Activated CD8-positive, alpha-beta T cell treated with anti-CD3 and anti-CD28 coated beads for 36 hours (primary cell): ENCODE results near the gene SPINK5. TPM values are rescaled to one million over a fixed set of nuclear protein-coding genes. Genes with fewer than 3 reads are reported as not detected.

Experiments
- ATAC-seq: fragments of 200-7000 bp; cut with Tn5 transposase; one replicate; pipeline ENCODE4 v1.10.0; 2021; ENCODE audit warnings: mild to moderate bottlenecking, moderate library complexity
- CTCF ChIA-PET: fragments of 350-600 bp; sonication (Branson Sonifier 250); formaldehyde crosslinking; loops from one replicate; lab custom pipeline; 2021; ENCODE audit warnings: antibody characterized with exemption; lab: Charles Lee
- POLR2A ChIA-PET: fragments of 350-600 bp; sonication (Branson Sonifier 250); formaldehyde crosslinking; loops from one replicate; lab custom pipeline; 2021; ENCODE audit warnings: antibody characterized with exemption; lab: Charles Lee
- DNase-seq: peaks from one replicate; pipeline ENCODE4 v3.0.0-alpha.2; 2020
- H3K27ac Mint-ChIP-seq: one replicate; pipeline ENCODE4 v1.8.0; 2021; ENCODE audit warnings: mild to moderate bottlenecking, mixed read lengths
- H3K27me3 Mint-ChIP-seq: one replicate; pipeline ENCODE4 v1.8.0; 2021; ENCODE audit warnings: mixed read lengths
- H3K36me3 Mint-ChIP-seq: one replicate; pipeline ENCODE4 v1.8.0; 2021; ENCODE audit warnings: low read depth, mixed read lengths
- H3K4me1 Mint-ChIP-seq: one replicate; pipeline ENCODE4 v1.8.0; 2021; ENCODE audit warnings: low read depth, mixed read lengths
- H3K4me3 Mint-ChIP-seq: one replicate; pipeline ENCODE4 v1.8.0; 2021; ENCODE audit warnings: mild to moderate bottlenecking, moderate library complexity, mixed read lengths
- H3K9me3 Mint-ChIP-seq: one replicate; pipeline ENCODE4 v1.8.0; 2021; ENCODE audit warnings: mixed read lengths
- intact Hi-C: fragments of 100-400 bp; cut with micrococcal nuclease; formaldehyde crosslinking; loops from one replicate; pipeline ENCODE4 v1.10.0; 2022
- total RNA-seq, 2 experiments: library from RNA; stranded (reverse); gene quantifications; one replicate each; pipeline ENCODE4 v1.2.3, GENCODE V29; 2021
- TF ChIP-seq, protein P1 (sequence below): fragments of 200-600 bp; IDR thresholded peaks from one replicate; pipeline ENCODE4 v1.8.0; 2022; ENCODE audit warnings: antibody characterized with exemption, mild to moderate bottlenecking

The SPINK5 gene
- total RNA-seq, 2 experiments from 2014 or later = not detected

- Mint-ChIP-seq H3K9me3 (no peaks in the 10 kb centered on the region), H3K4me1 (no peaks in the 10 kb centered on the region), H3K27ac (no peak overlapping the region), H3K4me3 (no peak overlapping the region), H3K27me3 (no peaks in the 10 kb centered on the region), H3K36me3 (no peaks in the 10 kb centered on the region)
- DNase-seq (no peak), ATAC-seq (no peak)
- ChIA-PET POLR2A (no interaction called here), CTCF (no interaction called here)
- TF ChIP-seq, protein P1, sequence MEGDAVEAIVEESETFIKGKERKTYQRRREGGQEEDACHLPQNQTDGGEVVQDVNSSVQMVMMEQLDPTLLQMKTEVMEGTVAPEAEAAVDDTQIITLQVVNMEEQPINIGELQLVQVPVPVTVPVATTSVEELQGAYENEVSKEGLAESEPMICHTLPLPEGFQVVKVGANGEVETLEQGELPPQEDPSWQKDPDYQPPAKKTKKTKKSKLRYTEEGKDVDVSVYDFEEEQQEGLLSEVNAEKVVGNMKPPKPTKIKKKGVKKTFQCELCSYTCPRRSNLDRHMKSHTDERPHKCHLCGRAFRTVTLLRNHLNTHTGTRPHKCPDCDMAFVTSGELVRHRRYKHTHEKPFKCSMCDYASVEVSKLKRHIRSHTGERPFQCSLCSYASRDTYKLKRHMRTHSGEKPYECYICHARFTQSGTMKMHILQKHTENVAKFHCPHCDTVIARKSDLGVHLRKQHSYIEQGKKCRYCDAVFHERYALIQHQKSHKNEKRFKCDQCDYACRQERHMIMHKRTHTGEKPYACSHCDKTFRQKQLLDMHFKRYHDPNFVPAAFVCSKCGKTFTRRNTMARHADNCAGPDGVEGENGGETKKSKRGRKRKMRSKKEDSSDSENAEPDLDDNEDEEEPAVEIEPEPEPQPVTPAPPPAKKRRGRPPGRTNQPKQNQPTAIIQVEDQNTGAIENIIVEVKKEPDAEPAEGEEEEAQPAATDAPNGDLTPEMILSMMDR = no peak
- intact Hi-C loops = no loop called here
These were observed 27.0 kb downstream of the SPINK5 start for GRCh38 chr5:148090773-148091250.

GRCh38 chr5:148091991-148092964 is 28.5 kb downstream of the SPINK5 start:
- ChIA-PET CTCF (no interaction called here), POLR2A (no interaction called here)
- Mint-ChIP-seq H3K4me3 (no peak overlapping the region), H3K4me1 (no peaks in the 10 kb centered on the region), H3K9me3 (no peaks in the 10 kb centered on the region), H3K27me3 (no peaks in the 10 kb centered on the region), H3K36me3 (no peaks in the 10 kb centered on the region), H3K27ac (no peak overlapping the region)
- no peak for DNase-seq
- intact Hi-C loops = no loop called here
- TF ChIP-seq, protein P1 = no peak
- no peak for ATAC-seq

DNA sequence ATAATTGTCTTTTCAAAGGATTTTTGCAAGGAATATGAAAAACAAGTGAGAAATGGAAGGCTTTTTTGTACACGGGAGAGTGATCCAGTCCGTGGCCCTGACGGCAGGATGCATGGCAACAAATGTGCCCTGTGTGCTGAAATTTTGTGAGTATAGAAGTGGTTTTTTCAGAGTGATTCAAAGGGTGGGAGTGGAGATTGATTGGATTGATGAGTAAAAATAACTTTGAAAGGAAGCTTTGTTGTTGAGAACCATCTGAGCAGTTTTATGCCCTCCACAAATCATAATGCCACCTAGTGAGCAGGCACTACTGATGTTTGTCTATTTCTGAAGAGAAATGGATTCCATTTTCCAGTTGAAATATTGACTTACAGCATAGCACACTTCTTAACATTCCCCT is 30.6 kb downstream of the SPINK5 start:
- Mint-ChIP-seq H3K36me3 (no peaks in the 10 kb centered on the region), H3K4me3 (no peak overlapping the region), H3K9me3 (no peaks in the 10 kb centered on the region), H3K27ac (no peak overlapping the region), H3K27me3 (no peaks in the 10 kb centered on the region), H3K4me1 (no peaks in the 10 kb centered on the region)
- no peak for ATAC-seq
- intact Hi-C loops = no loop called here
- CTCF ChIA-PET = interaction anchor here (0.5 kb wide), 1 partner anchor 234 kb away, joined by 3 read pairs; no protein-coding TSS in a partner anchor
- no peak for DNase-seq
- TF ChIP-seq, protein P1 = no peak
- POLR2A ChIA-PET = no interaction called here

DNA sequence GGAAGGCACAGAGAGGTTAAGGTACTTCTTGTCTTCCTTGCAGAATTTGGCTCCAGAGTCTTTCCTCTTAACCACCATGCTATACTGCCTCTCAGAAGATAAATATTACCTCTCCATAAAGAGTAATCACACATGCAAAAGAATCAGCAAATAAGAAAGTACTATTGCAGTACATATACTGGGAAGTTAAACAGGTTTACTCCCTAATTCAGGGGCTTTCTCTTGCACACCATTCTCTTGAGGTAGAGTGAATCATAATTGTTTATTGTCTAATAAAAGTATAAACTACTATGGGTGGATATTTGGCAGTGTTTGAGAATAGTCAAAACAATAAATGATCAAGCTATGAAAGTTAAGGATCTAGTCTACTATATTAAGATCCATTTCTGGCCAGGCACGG is 40.4 kb downstream of the SPINK5 start:
- CTCF ChIA-PET = no interaction called here
- H3K4me1 Mint-ChIP-seq = no peaks in the 10 kb centered on the region
- ATAC-seq (no peak), DNase-seq (no peak)
- intact Hi-C loops = no loop called here
- H3K27ac Mint-ChIP-seq = no peak overlapping the region
- no peaks in the 10 kb centered on the region for H3K36me3 Mint-ChIP-seq
- H3K4me3 Mint-ChIP-seq = no peak overlapping the region
- peaks cover 5% of the 10 kb centered on the region for H3K27me3 Mint-ChIP-seq
- H3K9me3 Mint-ChIP-seq = no peaks in the 10 kb centered on the region
- TF ChIP-seq, protein P1 = no peak
- POLR2A ChIA-PET = no interaction called here

- H3K27me3 Mint-ChIP-seq = no peaks in the 10 kb centered on the region
- ChIA-PET CTCF (no interaction called here), POLR2A (no interaction called here)
- H3K36me3 Mint-ChIP-seq = no peaks in the 10 kb centered on the region
- H3K9me3 Mint-ChIP-seq = no peaks in the 10 kb centered on the region
- DNase-seq = no peak
- TF ChIP-seq, protein P1 = no peak
- ATAC-seq = no peak
- intact Hi-C loops = no loop called here
- no peaks in the 10 kb centered on the region for H3K4me1 Mint-ChIP-seq
- no peak overlapping the region for H3K4me3 Mint-ChIP-seq
- H3K27ac Mint-ChIP-seq = no peak overlapping the region
These were observed 43.8 kb downstream of the SPINK5 start for GRCh38 chr5:148107608-148108007.
